ENCODE data around the gene TMEM108. TPM values are rescaled to one million over a fixed set of nuclear protein-coding genes. Genes with fewer than 3 reads are reported as not detected.

TMEM108 gene
- polyA plus RNA-seq, 1 of the 3 experiments (the other 2 are of a cell fraction), result 8.6 TPM

- TF ChIP-seq REST (IDR thresholded peaks at IDR 0.05; ENCODE audit: low read depth, low read length) (no peak), TEAD4 (IDR thresholded peaks at IDR 0.05; ENCODE audit: borderline replicate concordance, insufficient read depth) (no peak), IRF3 (IDR thresholded peaks at IDR 0.05; ENCODE audit: low read depth, low read length) (no peak), GATA2 (CRISPR knock-in tag; IDR thresholded peaks at IDR 0.05) (no peak)
Observed at GRCh38 chr3:133418361-133418760, 380.2 kb downstream of the TMEM108 start (continued).

GRCh38 chr3:133419151-133419909, 381.1 kb downstream of the TMEM108 start:
- no peak overlapping the region for H2AFZ ChIP-seq (ENCODE audit: low read depth)
- H4K20me1 ChIP-seq (ENCODE audit: insufficient read depth), result no peaks in the 10 kb centered on the region
- ChIA-PET CTCF (interaction anchor here (1.0 to 2.4 kb wide), 3 partner anchors 378 to 693 kb away, joined by 3 to 10 read pairs (median 3); no protein-coding TSS in a partner anchor), POLR2A (no interaction called here)
- H3K79me2 ChIP-seq (ENCODE audit: insufficient read depth), result no peaks in the 10 kb centered on the region
- H3K4me2 ChIP-seq, result no peak overlapping the region
- H3K9ac ChIP-seq, result no peak overlapping the region
- whole genome bisulfite sequencing (ENCODE audit: low lambda C conversion rate), result 82% methylated on average over 15 of the region's 15 CpGs
- H3K27ac ChIP-seq (ENCODE audit: low read depth in 2 of 2, low read length in 1 of 2), result no peak overlapping the region
- no peaks in the 10 kb centered on the region for H3K27me3 ChIP-seq (ENCODE audit: insufficient read depth)
- H3K9me2 ChIP-seq, result no peaks in the 10 kb centered on the region
- H3K36me3 ChIP-seq (replicated peaks in 1 of 2; ENCODE audit: control insufficient read depth in 1 of 2, insufficient read depth in 2 of 2, low read length in 1 of 2), result no peaks in the 10 kb centered on the region
- H3K4me3 ChIP-seq (ENCODE audit: low read depth in 2 of 2, low read length in 1 of 2), result no peak overlapping the region
- no peaks in the 10 kb centered on the region for H3F3A ChIP-seq (replicated peaks; ENCODE audit: insufficient read depth)
- no peak for DNase-seq
- TF ChIP-seq CHD2 (IDR thresholded peaks at IDR 0.05; ENCODE audit: low read length, partially characterized antibody), result no peak
- no peak for TF ChIP-seq PBX3 (IDR thresholded peaks at IDR 0.05)
- TF ChIP-seq IRF3 (IDR thresholded peaks at IDR 0.05; ENCODE audit: low read depth, low read length), result no peak
- TF ChIP-seq USF2 (IDR thresholded peaks at IDR 0.05; ENCODE audit: borderline replicate concordance, low read depth, low read length), result no peak
- no peak for TF ChIP-seq SIN3A (IDR thresholded peaks at IDR 0.05; ENCODE audit: borderline replicate concordance, low read depth, low read length)
- TF ChIP-seq MEF2A (IDR thresholded peaks at IDR 0.05; ENCODE audit: borderline replicate concordance, low read depth), result no peak
- TF ChIP-seq GATA2 (CRISPR knock-in tag; IDR thresholded peaks at IDR 0.05), result no peak
- no peaks in the 10 kb centered on the region; a peak in 1 of 4 replicates for H3K4me1 ChIP-seq (ENCODE audit: control insufficient read depth in 1 of 2, insufficient read depth in 2 of 2, low read depth in 1 of 2, low read length in 1 of 2)
- H3K9me3 ChIP-seq, result no peaks in the 10 kb centered on the region

Data from SK-N-SH (cell line).